NCI-H460 (cell line): ENCODE measurements around the gene KRT6A. TPM values are rescaled to one million over a fixed set of nuclear protein-coding genes. Genes with fewer than 3 reads are reported as not detected.
A peak's percentile ranks its signal among the peaks of the same experiment; 100 is the strongest.
"Not testable (repeated sequence)": the region's sequence is repeated elsewhere in the genome, so short reads cannot be mapped to it uniquely, and the experiment has no call there.

Source experiments
- DNase-seq: peaks from one replicate; pipeline ENCODE4 v3.0.0-alpha.2; 2016; ENCODE audit warnings: low read depth; ENCODE audit errors: extremely low read depth
- total RNA-seq: library from RNA; depleted of rRNA; stranded (reverse); fragments of >200 nt; shearing (Covaris generic); gene quantifications from 2 replicates; pipeline ENCODE4 v1.2.3, GENCODE V29; 2014

Gene KRT6A
- total RNA-seq, 1 experiment from 2014 or later, result not detected

- peak; percentile 36 for DNase-seq
Observed at GRCh38 chr12:52506858-52507715, 14.0 kb upstream of the KRT6A start.

GRCh38 chr12:52502877-52503276, 9.8 kb upstream of the KRT6A start:
- no peak for DNase-seq

- no peak for DNase-seq
Observed at GRCh38 chr12:52501490-52501889, 8.4 kb upstream of the KRT6A start.

GRCh38 chr12:52500574-52500973, 7.5 kb upstream of the KRT6A start:
- DNase-seq, result not testable (repeated sequence)

GRCh38 chr12:52499806-52500560, 6.9 kb upstream of the KRT6A start:
- DNase-seq, result no peak

GRCh38 chr12:52498946-52499345, 5.9 kb upstream of the KRT6A start:
- no peak for DNase-seq

GRCh38 chr12:52497975-52498374, 4.9 kb upstream of the KRT6A start:
- DNase-seq, result no peak

- peak; percentile 31 for DNase-seq
Observed at GRCh38 chr12:52496590-52497071, 3.6 kb upstream of the KRT6A start.

- no peak for DNase-seq
Observed at GRCh38 chr12:52496054-52496453, 3.0 kb upstream of the KRT6A start.

GRCh38 chr12:52495389-52495788, 2.3 kb upstream of the KRT6A start:
- DNase-seq, result no peak

- peak; percentile 18 for DNase-seq
Observed at GRCh38 chr12:52494518-52494917, 1.5 kb upstream of the KRT6A start.

GRCh38 chr12:52494100-52494499, 1.0 kb upstream of the KRT6A start:
- no peak for DNase-seq

- not testable (repeated sequence) for DNase-seq
Observed at GRCh38 chr12:52492405-52492804, 652 bp downstream of the KRT6A start.

GRCh38 chr12:52491495-52491894, 1.6 kb downstream of the KRT6A start:
- not testable (repeated sequence) for DNase-seq

- no peak for DNase-seq
Observed at GRCh38 chr12:52488736-52489135, 4.3 kb downstream of the KRT6A start.

GRCh38 chr12:52487744-52488443, 5.2 kb downstream of the KRT6A start:
- not testable (repeated sequence) for DNase-seq

GRCh38 chr12:52487211-52487610, 5.8 kb downstream of the KRT6A start:
- no peak for DNase-seq

GRCh38 chr12:52486166-52487105, 6.6 kb downstream of the KRT6A start:
- no peak for DNase-seq

GRCh38 chr12:52480073-52480472, 13.0 kb downstream of the KRT6A start:
- no peak for DNase-seq

GRCh38 chr12:52477651-52478050, 15.4 kb downstream of the KRT6A start:
- no peak for DNase-seq
